Heart right ventricle (tissue), 16 donors: ENCODE measurements around the gene NDUFA11. TPM values are rescaled to one million over a fixed set of nuclear protein-coding genes. Genes with fewer than 3 reads are reported as not detected.
A peak's percentile ranks its signal among the peaks of the same experiment; 100 is the strongest.

Experiments
- ATAC-seq, 8 donors: fragments of 200-7000 bp; cut with Tn5 transposase; one replicate each; pipeline ENCODE4 v1.9.1; 2020; ENCODE audit warnings: mild to moderate bottlenecking in 8 of 8, moderate library complexity in 8 of 8, moderate number of reproducible peaks in 1 of 8
- DNase-seq, 2 donors: peaks; one replicate each; pipeline ENCODE4 v3.0.0-alpha.2; 2020
- H3K27ac ChIP-seq, 10 donors: fragments of 200-600 bp; sonication (generic) in 2 of 10; one replicate each; pipeline versions ENCODE4 v1.5.0 to v1.8.0; 2020 to 2022; ENCODE audit warnings: mild to moderate bottlenecking in 3 of 10
- H3K27me3 ChIP-seq, 7 donors: fragments of 200-600 bp; one replicate each; pipeline ENCODE4 v1.8.0; 2021 to 2022; ENCODE audit warnings: mild to moderate bottlenecking in 2 of 7
- H3K36me3 ChIP-seq, 9 donors: fragments of 200-600 bp; sonication (generic) in 1 of 9; one replicate each; pipeline versions ENCODE4 v1.5.0 to v1.8.0; 2020 to 2022; ENCODE audit warnings: mild to moderate bottlenecking in 2 of 9
- H3K4me1 ChIP-seq, 9 donors: fragments of 200-600 bp; sonication (generic) in 1 of 9; one replicate each; pipeline versions ENCODE4 v1.5.0 to v1.8.0; 2020 to 2022; ENCODE audit warnings: mild to moderate bottlenecking in 4 of 9
- H3K4me3 ChIP-seq, 10 donors: fragments of 200-600 bp; sonication (generic) in 2 of 10; one replicate each; pipeline versions ENCODE4 v1.5.0 to v1.8.0; 2020 to 2022; ENCODE audit warnings: mild to moderate bottlenecking in 7 of 10, moderate library complexity in 2 of 10
- H3K9me3 ChIP-seq, 11 donors: fragments of 200-600 bp in 10 of 11; sonication (generic) in 2 of 11; one replicate each; pipeline versions ENCODE4 v1.5.0 to v1.8.0; 2013 to 2022; ENCODE audit warnings: mild to moderate bottlenecking in 2 of 11, control low read depth in 1 of 11, moderate library complexity in 1 of 11
- WGBS, 2 donors: extraction: QIAGEN DNeasy Blood & Tissue Kit; methylation state at CpG; one replicate each; pipeline ENCODE4 v1.1.7; 2013; ENCODE audit warnings: inconsistent platforms in 1 of 2; 5-methylcytosine and 5-hydroxymethylcytosine counted together
- intact Hi-C, 10 donors: fragments of 100-400 bp; cut with DNase I; formaldehyde crosslinking; loops; one replicate each; pipeline versions ENCODE4 v1.11.1 to v1.14.2; 2022
- polyA plus RNA-seq, 2 donors: library from polyadenylated mRNA; stranded (reverse); fragments of 200-250 nt; gene quantifications; one replicate each; pipeline ENCODE4 v1.2.3, GENCODE V29; 2013
- total RNA-seq, 10 donors: library from RNA; stranded (reverse); fragmentation: NEBNext Ultra II Directional in 3 of 10; extraction: Animal tissue kit (Norgen Biotek cat#: 25700) in 3 of 10; gene quantifications; one replicate each; pipeline versions ENCODE4 v1.2.1 to v1.2.4, GENCODE V29; 2021 to 2023
- TF ChIP-seq, protein P1 (sequence below), 9 donors: fragments of 200-600 bp; sonication (generic) in 2 of 9; IDR thresholded peaks; one replicate each; pipeline versions ENCODE4 v1.5.0 to v1.8.0; 2021 to 2022; ENCODE audit warnings: antibody characterized with exemption in 9 of 9, mild to moderate bottlenecking in 5 of 9, moderate library complexity in 1 of 9
- donor health status: Arrhythmogenic right ventricular cardiomyopathy.
- donor health status: ischemic (EF 13 %, LVEDD 7.1; RV severe dilation, severe dysfunction).
- donor health status: healthy with polysubstance abuse.
- donor health status: DM: no; HTN: yes; CAD: no.
- donor health status: DM: no; HTN: no; CAD: no.
- donor health status: ischemic (EF 25% LVEDD 6.9; RV normal size, moderate dysfunction).
- donor health status: ischemic (EF 25% LVEDD 5.7; RV mildly dilated, moderate dysfunction).
- donor health status: healthy.
- donor health status: DM: yes; HTN: yes; CAD: no.
- donor health status: Ischemic cardiomyopathy.
- donor health status: ischemic (EF 35%, LVEDD 5.7; RV mildly dilated, moderate dysfunction).
- donor health status: nonischemic (EF 11% LVEDD 7.7; RV severe dilation, severe dysfunction).
- donor health status: DM: yes; HTN: yes; CAD: no.
- donor health status: PGD.
- donor health status: ischemic (EF 29% LVEDD 5.4; RV normal size, mild dysfunction).
- donor health status: nonischemic (EF 23%, LVEDD 6.1; RV moderate dilation, normal function).

Gene NDUFA11
- total and polyA plus RNA-seq, 12 donors, result 451 to 1,143 (median 521) TPM

DNA sequence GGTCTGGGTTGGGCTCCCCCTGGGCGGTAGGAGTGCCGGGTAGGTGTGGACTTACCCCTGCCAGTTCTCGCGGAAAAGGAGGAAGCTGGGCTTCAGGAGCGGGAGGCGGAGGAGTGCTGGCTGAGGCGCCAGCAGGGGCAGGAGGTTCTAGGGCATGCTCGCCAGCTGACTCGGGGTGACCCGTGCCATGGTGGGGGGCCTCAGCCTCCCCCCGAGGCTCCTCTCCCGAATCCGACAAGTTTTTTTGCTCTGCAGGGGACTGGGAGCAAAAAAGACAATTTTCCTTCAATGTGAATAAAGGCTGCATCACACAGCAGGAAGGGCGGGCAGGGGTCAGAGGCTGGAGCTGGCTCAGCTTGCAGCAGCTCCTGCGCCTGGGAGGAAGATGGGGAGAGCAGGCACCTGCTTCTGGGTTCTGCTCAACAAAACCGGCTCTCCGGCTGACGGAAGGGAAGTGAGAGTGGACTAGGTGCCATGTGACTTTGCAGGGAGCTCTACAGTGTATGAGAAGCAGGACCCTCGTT, 47.8 kb upstream of the NDUFA11 start:
- 26 to 30% methylated on average over 19 of the region's 19 CpGs for whole genome bisulfite sequencing, 2 donors
- TF ChIP-seq, protein P1, sequence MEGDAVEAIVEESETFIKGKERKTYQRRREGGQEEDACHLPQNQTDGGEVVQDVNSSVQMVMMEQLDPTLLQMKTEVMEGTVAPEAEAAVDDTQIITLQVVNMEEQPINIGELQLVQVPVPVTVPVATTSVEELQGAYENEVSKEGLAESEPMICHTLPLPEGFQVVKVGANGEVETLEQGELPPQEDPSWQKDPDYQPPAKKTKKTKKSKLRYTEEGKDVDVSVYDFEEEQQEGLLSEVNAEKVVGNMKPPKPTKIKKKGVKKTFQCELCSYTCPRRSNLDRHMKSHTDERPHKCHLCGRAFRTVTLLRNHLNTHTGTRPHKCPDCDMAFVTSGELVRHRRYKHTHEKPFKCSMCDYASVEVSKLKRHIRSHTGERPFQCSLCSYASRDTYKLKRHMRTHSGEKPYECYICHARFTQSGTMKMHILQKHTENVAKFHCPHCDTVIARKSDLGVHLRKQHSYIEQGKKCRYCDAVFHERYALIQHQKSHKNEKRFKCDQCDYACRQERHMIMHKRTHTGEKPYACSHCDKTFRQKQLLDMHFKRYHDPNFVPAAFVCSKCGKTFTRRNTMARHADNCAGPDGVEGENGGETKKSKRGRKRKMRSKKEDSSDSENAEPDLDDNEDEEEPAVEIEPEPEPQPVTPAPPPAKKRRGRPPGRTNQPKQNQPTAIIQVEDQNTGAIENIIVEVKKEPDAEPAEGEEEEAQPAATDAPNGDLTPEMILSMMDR (IDR thresholded peaks at IDR 0.05), result no peak
- Histone ChIP-seq H3K27me3 (no peaks in the 10 kb centered on the region), H3K4me1 (peaks cover 45 to 100% (median 98%) of the 10 kb centered on the region in 9 donors), H3K36me3 (peaks cover 0 to 14% (median 0%) of the 10 kb centered on the region in 9 donors), H3K9me3 (no peaks in the 10 kb centered on the region), H3K4me3 (no peak overlapping the region), H3K27ac (peak overlapping the region in 8 of 10 donors; percentile 27 to 79 (median 62))
- ATAC-seq (peak in 2 of 8 donors; percentile 8 to 13), DNase-seq (no peak)
- intact Hi-C loops, result loop anchor here in 1 of 10 donors (10.0 kb wide), 1 partner anchor 607 kb away; the partner anchor contains the start of gene PTPRS

DNA sequence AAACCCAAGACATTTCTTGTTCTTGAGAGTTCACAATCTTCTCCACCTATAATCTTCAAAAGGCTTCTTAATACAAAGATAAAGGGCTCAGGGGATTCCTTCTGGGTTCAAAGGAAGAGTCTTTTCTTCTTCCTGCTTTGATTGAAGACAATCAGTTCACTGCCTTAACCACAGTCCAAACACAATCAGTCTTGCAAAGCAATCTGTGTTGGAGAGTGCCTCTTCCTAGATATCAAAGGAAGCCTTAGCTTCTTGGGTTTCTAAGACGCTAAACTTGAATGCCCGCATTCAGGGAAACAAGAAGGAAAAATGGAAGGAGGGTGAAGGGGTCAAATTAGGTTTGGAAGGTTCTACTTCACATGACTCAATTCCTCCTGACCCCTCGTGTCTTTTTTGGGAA, 47.2 kb upstream of the NDUFA11 start:
- peaks cover 45 to 99% (median 92%) of the 10 kb centered on the region in 9 donors for H3K4me1 ChIP-seq
- WGBS, 2 donors, result 56 to 60% methylated on average over 3 of the region's 3 CpGs
- no peaks in the 10 kb centered on the region for H3K27me3 ChIP-seq
- TF ChIP-seq, protein P1 (IDR thresholded peaks at IDR 0.05), result no peak
- intact Hi-C loops, result loop anchor here in 1 of 10 donors (10.0 kb wide), 1 partner anchor 606 kb away; the partner anchor contains the start of gene PTPRS
- DNase-seq (no peak), ATAC-seq (no peak)
- H3K9me3 ChIP-seq, result no peaks in the 10 kb centered on the region
- H3K27ac ChIP-seq, result peak overlapping the region in 7 of 10 donors; percentile 31 to 79 (median 64)
- no peak overlapping the region for H3K4me3 ChIP-seq
- peaks cover 0 to 18% (median 0%) of the 10 kb centered on the region in 9 donors for H3K36me3 ChIP-seq

DNA sequence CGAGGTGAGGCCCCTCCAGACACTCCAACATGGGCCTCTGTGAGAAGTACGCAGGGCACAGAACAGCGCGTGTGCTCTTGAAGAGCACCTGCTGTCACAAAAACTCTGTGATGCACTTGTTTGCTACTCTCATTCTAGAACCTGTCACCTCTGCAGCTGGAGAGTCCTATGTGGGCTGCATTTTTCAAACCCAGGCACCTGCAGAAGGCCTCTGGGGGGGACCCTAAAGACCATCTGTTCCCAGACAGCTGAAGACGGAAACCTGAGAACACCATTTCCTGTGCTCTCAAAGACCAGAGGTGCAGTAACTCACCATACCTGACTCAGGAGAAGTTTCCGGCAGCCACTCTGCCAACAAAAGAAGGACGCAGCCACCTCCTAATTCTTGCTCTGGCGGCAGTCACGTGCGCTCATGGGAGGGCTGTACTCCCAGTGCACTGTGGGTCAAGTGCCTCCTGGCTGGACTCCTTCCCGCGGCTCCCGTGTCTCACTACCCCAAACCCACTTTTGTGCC, 46.3 kb upstream of the NDUFA11 start:
- Histone ChIP-seq H3K9me3 (no peaks in the 10 kb centered on the region), H3K36me3 (peaks cover 0 to 20% (median 0%) of the 10 kb centered on the region in 9 donors), H3K27me3 (no peaks in the 10 kb centered on the region), H3K4me3 (no peak overlapping the region), H3K27ac (peak overlapping the region in 8 of 10 donors; percentile 31 to 89 (median 46)), H3K4me1 (peaks cover 43 to 90% (median 83%) of the 10 kb centered on the region in 9 donors)
- ATAC-seq (peak in 7 of 8 donors; percentile 18 to 66 (median 39)), DNase-seq (peak; percentile 58 to 71)
- WGBS, 2 donors, result 66 to 74% methylated on average over 13 of the region's 13 CpGs
- intact Hi-C loops, result loop anchor here in 2 of 10 donors (5.0 to 10.0 kb wide), 2 partner anchors 38 to 605 kb away; partner anchors contain the start of genes CAPS (in 1 of the 2) and PTPRS (in 1 of the 2)
- TF ChIP-seq, protein P1 (IDR thresholded peaks at IDR 0.05), result no peak

DNA sequence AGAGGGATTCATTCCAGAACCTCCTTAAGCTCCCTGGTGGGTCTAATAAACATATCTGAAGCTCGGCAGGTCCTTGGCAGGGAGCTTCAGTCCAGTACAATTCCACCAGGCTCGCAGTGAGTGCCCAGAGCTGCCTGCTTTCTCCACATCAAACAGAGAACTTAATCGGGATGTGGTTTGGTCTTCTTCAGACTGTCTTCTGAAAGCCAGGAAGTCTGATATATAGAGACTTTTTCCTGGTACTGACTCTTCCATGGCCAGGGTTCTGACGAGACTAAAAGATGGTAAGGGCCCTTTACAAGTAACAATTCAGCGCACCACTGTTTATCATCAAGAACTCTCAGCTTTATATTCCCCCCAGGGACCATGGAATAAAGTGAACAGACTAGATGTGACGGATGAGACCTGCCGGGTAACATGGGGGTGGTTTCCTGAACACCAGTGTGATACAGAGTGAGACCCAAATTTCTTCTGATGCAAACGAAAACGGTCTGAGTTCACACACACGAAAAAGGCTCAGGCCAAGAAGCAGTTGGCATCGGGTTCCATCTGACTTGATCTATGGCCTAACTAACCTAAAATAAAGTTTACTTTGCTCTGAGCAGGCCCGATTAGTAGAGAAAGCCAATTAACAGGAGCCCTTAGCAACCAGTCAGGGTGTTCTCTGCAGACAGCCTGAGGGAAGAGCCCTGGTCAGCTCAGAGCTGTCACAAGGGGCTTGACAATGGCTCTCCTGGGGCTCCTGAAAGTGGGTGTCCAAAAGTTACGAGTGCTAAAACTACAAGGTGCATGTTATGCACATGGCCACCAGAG, 45.4 kb upstream of the NDUFA11 start:
- ATAC-seq (peak in 1 of 8 donors; percentile 15), DNase-seq (no peak)
- TF ChIP-seq, protein P1 (IDR thresholded peaks at IDR 0.05), result no peak
- intact Hi-C loops, result loop anchor here in 1 of 10 donors (5.0 kb wide), 1 partner anchor 37 kb away; the partner anchor contains the start of gene CAPS
- Histone ChIP-seq H3K27ac (peak overlapping the region in 8 of 10 donors; percentile 31 to 89 (median 53)), H3K36me3 (peaks cover 0 to 21% (median 0%) of the 10 kb centered on the region in 9 donors), H3K9me3 (no peaks in the 10 kb centered on the region), H3K4me3 (no peak overlapping the region), H3K27me3 (no peaks in the 10 kb centered on the region), H3K4me1 (peaks cover 39 to 84% (median 78%) of the 10 kb centered on the region in 9 donors)
- WGBS, 2 donors, result 55 to 69% methylated on average over 13 of the region's 13 CpGs
